Right atrium auricular region (tissue), 2 donors: ENCODE measurements around the gene RD3L. TPM values are rescaled to one million over a fixed set of nuclear protein-coding genes. Genes with fewer than 3 reads are reported as not detected.

ENCODE experiments used
- DNase-seq: peaks from one replicate; pipeline ENCODE4 v3.0.0-alpha.2; 2019; ENCODE audit warnings: low spot score
- H3K27ac ChIP-seq, 2 donors: fragments of 200-600 bp; sonication (generic); 1 replicate in 1 of 2; 2 replicates in 1 of 2; pipeline ENCODE4 v1.5.1; 2016 to 2019
- H3K27me3 ChIP-seq, 2 donors: fragments of 200-600 bp; sonication (generic); one replicate each; pipeline versions ENCODE4 v1.5.1 to v1.6.0; 2017 to 2019
- H3K36me3 ChIP-seq: fragments of 200-600 bp; sonication (generic); one replicate; pipeline ENCODE4 v1.5.1; 2016
- H3K4me1 ChIP-seq, 2 donors: fragments of 200-600 bp; sonication (generic); one replicate each; pipeline versions ENCODE4 v1.5.1 to v1.6.0; 2017 to 2019
- H3K4me3 ChIP-seq, 2 donors: fragments of 200-600 bp; sonication (generic); 1 replicate in 1 of 2; 2 replicates in 1 of 2; pipeline ENCODE4 v1.5.1; 2017 to 2019; ENCODE audit warnings: mild to moderate bottlenecking in 1 of 2, moderate library complexity in 1 of 2
- H3K9me3 ChIP-seq, 2 donors: fragments of 200-600 bp; sonication (generic); one replicate each; pipeline ENCODE4 v1.5.1; 2019
- total RNA-seq, 2 donors: library from RNA; depleted of rRNA; stranded (reverse); fragments of >200 nt; gene quantifications; one replicate each; pipeline ENCODE4 v1.1.0, GENCODE V29; 2016
- TF ChIP-seq, protein P1 (sequence below), 2 donors: fragments of 200-600 bp; sonication (generic); IDR thresholded peaks; one replicate each; pipeline ENCODE4 v1.5.1; 2019; ENCODE audit warnings: antibody characterized with exemption in 2 of 2

Gene RD3L
- total RNA-seq, 2 donors from 2014 or later, result 7.6 to 25.2 TPM

DNA sequence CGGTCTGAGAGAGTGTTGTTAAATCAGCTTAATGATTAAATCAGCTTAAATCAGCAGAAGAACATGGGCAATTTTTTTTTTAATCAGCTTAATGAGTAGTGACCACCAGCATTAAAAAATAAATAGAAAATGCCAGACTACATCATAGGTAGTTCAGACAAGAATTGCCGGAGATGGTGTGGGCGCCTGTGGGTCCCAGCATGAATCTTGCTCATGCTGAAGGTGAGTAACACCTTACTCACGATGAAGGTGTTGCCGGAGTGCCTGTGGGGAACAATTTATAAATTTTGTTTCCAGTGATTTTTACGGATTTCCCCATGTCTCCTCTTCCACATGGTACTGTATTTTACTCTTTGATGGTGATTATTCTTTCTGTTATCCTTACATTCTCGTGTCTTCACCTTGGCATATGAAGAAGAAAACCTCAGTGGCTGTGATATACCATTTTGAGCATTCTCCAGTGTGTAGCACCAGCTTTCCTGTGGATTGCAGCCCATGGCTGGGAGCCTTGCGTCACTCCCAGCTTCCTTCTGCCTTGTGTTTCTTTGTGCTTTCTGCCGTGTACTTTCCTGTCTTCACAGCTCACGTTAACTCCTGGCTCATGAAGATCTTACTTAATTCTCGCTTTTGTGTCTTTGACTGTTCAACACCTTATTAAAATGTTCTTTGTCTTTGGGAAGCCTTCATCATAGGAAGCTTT, 9.4 kb downstream of the RD3L start:
- Histone ChIP-seq H3K27me3 (no peaks in the 10 kb centered on the region), H3K27ac (no peak overlapping the region), H3K4me3 (no peak overlapping the region), H3K9me3 (no peaks in the 10 kb centered on the region), H3K4me1 (no peaks in the 10 kb centered on the region), H3K36me3 (no peaks in the 10 kb centered on the region)
- no peak for DNase-seq
- TF ChIP-seq, protein P1, sequence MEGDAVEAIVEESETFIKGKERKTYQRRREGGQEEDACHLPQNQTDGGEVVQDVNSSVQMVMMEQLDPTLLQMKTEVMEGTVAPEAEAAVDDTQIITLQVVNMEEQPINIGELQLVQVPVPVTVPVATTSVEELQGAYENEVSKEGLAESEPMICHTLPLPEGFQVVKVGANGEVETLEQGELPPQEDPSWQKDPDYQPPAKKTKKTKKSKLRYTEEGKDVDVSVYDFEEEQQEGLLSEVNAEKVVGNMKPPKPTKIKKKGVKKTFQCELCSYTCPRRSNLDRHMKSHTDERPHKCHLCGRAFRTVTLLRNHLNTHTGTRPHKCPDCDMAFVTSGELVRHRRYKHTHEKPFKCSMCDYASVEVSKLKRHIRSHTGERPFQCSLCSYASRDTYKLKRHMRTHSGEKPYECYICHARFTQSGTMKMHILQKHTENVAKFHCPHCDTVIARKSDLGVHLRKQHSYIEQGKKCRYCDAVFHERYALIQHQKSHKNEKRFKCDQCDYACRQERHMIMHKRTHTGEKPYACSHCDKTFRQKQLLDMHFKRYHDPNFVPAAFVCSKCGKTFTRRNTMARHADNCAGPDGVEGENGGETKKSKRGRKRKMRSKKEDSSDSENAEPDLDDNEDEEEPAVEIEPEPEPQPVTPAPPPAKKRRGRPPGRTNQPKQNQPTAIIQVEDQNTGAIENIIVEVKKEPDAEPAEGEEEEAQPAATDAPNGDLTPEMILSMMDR (IDR thresholded peaks at IDR 0.05), result no peak

DNA sequence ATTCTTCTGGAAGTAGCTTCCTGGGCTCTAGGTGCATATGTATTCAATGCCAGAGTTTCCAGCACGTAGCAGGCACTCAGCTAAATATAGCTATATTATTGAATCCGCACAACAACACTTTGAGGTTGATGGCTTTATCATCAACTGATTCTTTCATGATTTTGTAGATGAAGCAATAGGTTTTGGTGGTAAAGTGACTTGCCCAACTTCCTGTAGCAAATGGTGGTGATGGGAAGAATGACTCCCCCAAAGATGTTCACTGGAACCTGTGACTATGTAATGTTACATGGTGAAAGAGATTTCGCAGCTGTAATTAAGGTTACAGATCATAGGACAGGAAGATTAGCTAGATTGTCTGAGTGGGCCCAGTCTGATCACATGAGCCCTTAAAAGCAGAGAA, 10.9 kb downstream of the RD3L start:
- H3K27ac ChIP-seq, result no peak overlapping the region
- TF ChIP-seq, protein P1 (IDR thresholded peaks at IDR 0.05), result no peak
- no peaks in the 10 kb centered on the region for H3K27me3 ChIP-seq

DNA sequence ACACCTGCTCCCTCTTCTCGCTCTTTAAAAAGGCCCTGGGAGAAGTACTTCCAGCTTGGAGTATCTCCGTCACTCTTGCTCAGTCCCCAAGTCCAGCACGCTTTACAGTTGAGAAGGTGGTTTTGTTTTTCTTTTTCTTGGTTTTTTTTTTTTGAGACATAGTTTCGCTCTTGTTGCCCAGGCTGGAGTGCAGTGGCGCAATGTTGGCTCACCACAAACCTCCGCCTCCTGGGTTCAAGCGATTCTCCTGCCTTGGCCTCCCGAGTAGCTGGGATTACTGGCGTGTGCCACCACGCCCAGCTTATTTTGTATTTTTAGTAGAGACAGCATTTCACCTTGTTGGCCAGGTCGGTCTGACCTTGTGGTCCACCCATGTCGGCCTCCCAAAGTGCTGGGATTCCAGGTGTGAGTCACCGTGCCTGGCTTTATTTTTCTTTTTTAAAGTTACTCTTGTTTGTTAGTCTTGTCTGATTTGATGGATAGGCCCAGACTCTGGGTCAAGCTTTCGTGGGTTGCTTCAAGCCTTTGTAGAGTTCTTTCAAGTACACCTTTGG, 12.2 kb downstream of the RD3L start:
- H3K36me3 ChIP-seq, result no peaks in the 10 kb centered on the region
- DNase-seq, result no peak
- H3K27me3 ChIP-seq, result no peaks in the 10 kb centered on the region
- no peak overlapping the region for H3K4me3 ChIP-seq
- TF ChIP-seq, protein P1 (IDR thresholded peaks at IDR 0.05), result no peak
- H3K27ac ChIP-seq, result no peak overlapping the region
- no peaks in the 10 kb centered on the region for H3K9me3 ChIP-seq
- H3K4me1 ChIP-seq, result no peaks in the 10 kb centered on the region

More for the DNA sequence above, 10.9 kb downstream of the RD3L start:
- no peaks in the 10 kb centered on the region for H3K36me3 ChIP-seq
- H3K9me3 ChIP-seq, result no peaks in the 10 kb centered on the region
- no peaks in the 10 kb centered on the region for H3K4me1 ChIP-seq
- no peak for DNase-seq
- H3K4me3 ChIP-seq, result no peak overlapping the region

DNA sequence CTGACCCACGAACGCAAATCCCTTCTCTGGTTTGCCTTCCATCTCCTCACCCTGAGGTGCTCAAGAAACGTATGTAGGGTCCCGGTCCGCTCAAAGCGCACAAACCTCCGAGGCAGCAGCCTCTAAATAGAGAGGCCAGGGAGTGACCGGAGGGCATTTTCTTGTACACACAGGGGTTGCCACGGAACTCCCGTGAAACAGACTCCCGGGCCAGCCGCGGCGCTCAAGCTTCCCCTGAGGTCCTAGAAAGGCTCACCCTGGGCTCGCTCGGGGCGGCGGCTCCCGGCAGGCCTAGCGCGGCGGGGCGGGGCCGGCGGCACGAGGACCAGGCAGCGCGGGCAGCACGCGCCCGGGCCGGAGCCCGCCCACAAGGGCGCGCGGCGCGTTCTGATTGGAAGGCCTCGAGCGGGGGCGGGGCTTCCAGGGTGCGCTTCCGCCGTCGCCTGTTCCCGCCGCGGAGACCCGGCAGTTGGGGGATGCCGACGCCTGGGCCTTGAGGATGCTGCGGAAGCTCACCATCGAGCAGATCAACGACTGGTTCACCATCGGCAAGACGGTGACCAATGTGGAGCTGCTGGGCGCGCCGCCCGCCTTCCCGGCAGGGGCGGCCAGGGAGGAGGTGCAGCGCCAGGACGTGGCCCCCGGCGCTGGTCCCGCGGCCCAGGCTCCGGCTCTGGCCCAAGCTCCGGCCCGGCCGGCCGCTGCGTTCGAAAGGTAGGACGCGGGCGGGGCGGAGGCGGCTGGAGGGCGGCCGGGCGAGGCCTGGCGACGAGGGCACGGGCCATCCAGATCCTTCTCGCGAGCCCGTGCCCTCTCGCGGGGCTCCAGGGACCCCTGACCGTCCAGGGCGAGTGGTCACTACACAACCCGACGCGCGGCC, 14.1 kb downstream of the RD3L start, which contains the start of gene TDRD9:
Gene TDRD9 (plus strand): TSS at position 446 of the 880 bp plus-strand sequence. CDS start 54 bp downstream, at position 500.
- no peak within 1 kb of the TSS for H3K4me3 ChIP-seq
- H3K9me3 ChIP-seq, result no peaks in the 10 kb centered on the region
- H3K4me1 ChIP-seq, result peaks cover 0 to 4% of the 10 kb centered on the region in 2 donors
- no peaks in the 10 kb centered on the region for H3K36me3 ChIP-seq
- no peak within 1 kb of the TSS for H3K27ac ChIP-seq
- TF ChIP-seq, protein P1 (IDR thresholded peaks at IDR 0.05), result no peak
- H3K27me3 ChIP-seq, result no peaks in the 10 kb centered on the region
- no peak for DNase-seq

DNA sequence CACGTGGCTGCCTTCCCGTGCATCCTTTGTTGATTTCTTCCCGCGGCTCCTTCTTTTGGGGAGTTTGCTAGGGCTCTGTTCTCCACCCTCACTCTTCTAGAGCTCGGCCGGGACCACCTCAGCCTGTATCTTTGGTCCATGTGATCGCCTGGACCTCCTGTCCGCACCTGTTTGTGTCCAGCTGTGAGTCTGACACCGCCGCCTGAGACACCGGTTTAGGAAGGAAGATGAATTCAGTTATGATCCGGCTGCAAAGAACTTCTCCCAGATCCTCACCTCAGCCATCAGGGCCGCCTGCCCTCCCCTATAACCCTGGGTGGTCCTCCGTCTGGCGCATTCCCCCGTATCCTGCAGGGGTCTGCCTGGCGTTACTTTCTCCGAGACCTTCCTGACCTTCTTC, 14.8 kb downstream of the RD3L start:
- Histone ChIP-seq H3K9me3 (no peaks in the 10 kb centered on the region), H3K36me3 (no peaks in the 10 kb centered on the region), H3K27me3 (no peaks in the 10 kb centered on the region), H3K27ac (no peak overlapping the region), H3K4me1 (peaks cover 0 to 6% of the 10 kb centered on the region in 2 donors), H3K4me3 (no peak overlapping the region)
- TF ChIP-seq, protein P1 (IDR thresholded peaks at IDR 0.05), result no peak
- DNase-seq, result no peak
